Subcutaneous abdominal adipose tissue (tissue), 5 donors: ENCODE data around the gene GPALPP1.

Source experiments
- H3K27ac ChIP-seq: one replicate; pipeline ENCODE4 v1.7.0; 2013; ENCODE audit warnings: low read depth, mild to moderate bottlenecking, inconsistent platforms, low read length, moderate library complexity
- H3K27me3 ChIP-seq, 5 donors: one replicate each; pipeline ENCODE4 v1.7.0; 2013; ENCODE audit warnings: low read length in 5 of 5, inconsistent platforms in 1 of 5; ENCODE audit not compliant: control insufficient read depth in 5 of 5, insufficient read depth in 4 of 5
- H3K36me3 ChIP-seq, 5 donors: one replicate each; pipeline ENCODE4 v1.7.0; 2013; ENCODE audit warnings: low read length in 5 of 5; ENCODE audit not compliant: control insufficient read depth in 5 of 5, insufficient read depth in 5 of 5
- H3K4me1 ChIP-seq, 5 donors: one replicate each; pipeline ENCODE4 v1.7.0; 2013; ENCODE audit warnings: low read length in 5 of 5, mild to moderate bottlenecking in 3 of 5, moderate library complexity in 1 of 5; ENCODE audit not compliant: control insufficient read depth in 5 of 5, insufficient read depth in 5 of 5
- H3K4me3 ChIP-seq, 5 donors: one replicate each; pipeline ENCODE4 v1.7.0; 2013; ENCODE audit warnings: low read length in 5 of 5, low read depth in 1 of 5
- H3K9ac ChIP-seq, 5 donors: one replicate each; pipeline ENCODE4 v1.7.0; 2013; ENCODE audit warnings: low read length in 5 of 5, mild to moderate bottlenecking in 4 of 5, moderate library complexity in 3 of 5
- H3K9me3 ChIP-seq, 5 donors: one replicate each; pipeline ENCODE4 v1.7.0; 2013; ENCODE audit warnings: low read length in 5 of 5; ENCODE audit not compliant: control insufficient read depth in 5 of 5
- donor health status: healthy.
- donor health status: healthy.
- donor health status: healthy.
- donor health status: healthy.
- donor health status: healthy.

The GPALPP1 gene

DNA sequence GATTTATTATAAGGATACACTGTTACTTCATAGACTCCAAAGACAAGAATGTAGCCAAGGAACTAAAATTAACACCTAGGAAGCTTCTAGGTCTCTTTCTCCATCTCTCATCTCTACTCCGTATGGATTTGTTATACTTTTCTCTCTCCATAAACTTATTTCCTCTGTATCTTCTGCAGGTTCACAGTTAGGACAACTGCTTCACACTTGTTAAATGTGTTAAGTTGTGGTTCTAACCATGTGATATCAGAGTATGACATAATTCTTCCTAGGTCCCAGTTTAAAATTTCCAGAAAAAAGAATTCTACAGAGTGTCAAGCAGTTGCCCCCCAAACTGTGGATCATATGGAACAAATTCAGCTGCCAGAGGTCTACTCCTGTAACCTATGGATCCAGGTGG is 88.7 kb downstream of the GPALPP1 start:
- H3K9me3 ChIP-seq: no peaks in the 10 kb centered on the region
- H3K4me3 ChIP-seq: no peak overlapping the region
- no peaks in the 10 kb centered on the region for H3K27me3 ChIP-seq
- no peaks in the 10 kb centered on the region for H3K4me1 ChIP-seq
- no peaks in the 10 kb centered on the region for H3K36me3 ChIP-seq
- H3K9ac ChIP-seq: no peak overlapping the region
- H3K27ac ChIP-seq: no peak overlapping the region
